K562 (cell line): ENCODE results near the gene JSRP1. TPM values are rescaled to one million over a fixed set of nuclear protein-coding genes. Genes with fewer than 3 reads are reported as not detected.

ENCODE experiments used
- ATAC-seq: fragments of 200-7000 bp; cut with Tn5 transposase; 3 replicates; pipeline ENCODE4 v1.9.1; 2020; ENCODE audit warnings: moderate library complexity
- BruUV-seq: library from RNA; stranded (reverse); fragments of 400-500 nt; replicated peaks from 2 replicates; lab custom pipeline; 2021; lab: Mats Ljungman, UMichigan
- CTCF ChIA-PET: fragments of 300-600 bp; formaldehyde crosslinking; extraction: SDS; loops from one replicate; lab custom pipeline; 2021; ENCODE audit warnings: low intra/inter-chr PET ratio; lab: Yijun Ruan, JAX
- POLR2A ChIA-PET: fragments of 300-600, 350-650 bp; sonication (Branson Sonifier 250); formaldehyde crosslinking; extraction: SDS; loops from one replicate; lab custom pipeline; 2021; ENCODE audit warnings: antibody characterized with exemption, inconsistent platforms; lab: Yijun Ruan, JAX
- DNase-seq, 4 experiments: peaks; one replicate each; pipeline versions ENCODE4 v3.0.0 to v3.0.0-alpha.2; 2011 to 2018; ENCODE audit warnings: low spot score in 3 of 4, mixed read lengths in 3 of 4; ENCODE audit errors: extremely low read depth in 1 of 4
- FAIRE-seq: peaks from 2 replicates; lab custom pipeline; 2011; peaks lifted over from hg19 to GRCh38; lab: Jason Lieb, UNC
- H2AFZ ChIP-seq: 2 replicates; pipeline ENCODE4 v1.6.0; 2011; ENCODE audit warnings: low read depth, low read length, control low read depth, inconsistent platforms
- H3K27ac ChIP-seq: fragments of 200-600 bp; 3 replicates; pipeline ENCODE4 v1.8.0; 2011; ENCODE audit warnings: low read depth, mild to moderate bottlenecking, control low read depth, inconsistent platforms, low read length, moderate library complexity, mixed read lengths; ENCODE audit errors: extremely low read depth
- H3K27me3 ChIP-seq, 2 experiments: fragments of 300-600 bp in 1 of 2; 2 replicates in 1 of 2; 3 replicates in 1 of 2; pipeline versions ENCODE4 v1.6.0 to v1.8.0; 2011; ENCODE audit warnings: inconsistent platforms in 2 of 2, low read length in 2 of 2, mild to moderate bottlenecking in 1 of 2, mixed read lengths in 1 of 2, moderate library complexity in 1 of 2; ENCODE audit not compliant: control insufficient read depth in 2 of 2, insufficient read depth in 2 of 2
- H3K36me3 ChIP-seq: fragments of 300-600 bp; 3 replicates; pipeline ENCODE4 v1.8.0; 2011; ENCODE audit warnings: mild to moderate bottlenecking, low read length, inconsistent platforms; ENCODE audit not compliant: control insufficient read depth, insufficient read depth
- H3K4me1 ChIP-seq, 2 experiments: fragments of 200-600 bp in 1 of 2; replicated peaks in 1 of 2; 2 replicates in 1 of 2; 3 replicates in 1 of 2; pipeline versions ENCODE4 v1.5.1 to v1.8.0; 2011; ENCODE audit warnings: inconsistent platforms in 2 of 2, low read length in 2 of 2, mild to moderate bottlenecking in 1 of 2, mixed read lengths in 1 of 2, moderate library complexity in 1 of 2; ENCODE audit not compliant: control insufficient read depth in 2 of 2, insufficient read depth in 2 of 2
- H3K4me2 ChIP-seq: 2 replicates; pipeline ENCODE4 v1.6.1; 2011; ENCODE audit warnings: low read length, control low read depth, inconsistent platforms, mixed read lengths; ENCODE audit not compliant: insufficient read depth
- H3K4me3 ChIP-seq: fragments of 200-600 bp; sonication (generic), shearing (Covaris generic); 2 replicates; pipeline ENCODE4 v1.5.1; 2016; ENCODE audit warnings: control low read depth, inconsistent platforms
- H3K79me2 ChIP-seq: fragments of 200-600 bp; 3 replicates; pipeline ENCODE4 v1.8.0; 2011; ENCODE audit warnings: low read length, inconsistent platforms; ENCODE audit not compliant: control insufficient read depth, insufficient read depth
- H3K9ac ChIP-seq, 2 experiments: 2 replicates each; pipeline versions ENCODE4 v1.6.0 to v1.6.1; 2011; ENCODE audit warnings: low read depth in 2 of 2, low read length in 2 of 2, control low read depth in 1 of 2, inconsistent platforms in 1 of 2, mild to moderate bottlenecking in 1 of 2, mixed read lengths in 1 of 2; ENCODE audit not compliant: insufficient read depth in 1 of 2
- H3K9me1 ChIP-seq: one replicate; pipeline ENCODE4 v1.6.0; 2011; ENCODE audit warnings: inconsistent platforms, mild to moderate bottlenecking, low read length, moderate library complexity; ENCODE audit not compliant: control insufficient read depth, insufficient read depth
- H3K9me3 ChIP-seq: replicated peaks from 2 replicates; pipeline ENCODE4 v1.5.1; 2011; ENCODE audit warnings: low read depth, low read length, inconsistent platforms; ENCODE audit not compliant: control insufficient read depth, insufficient read depth
- H4K20me1 ChIP-seq: replicated peaks from 2 replicates; pipeline ENCODE4 v1.6.1; 2011; ENCODE audit warnings: low read length, inconsistent platforms, mixed read lengths; ENCODE audit not compliant: control insufficient read depth, insufficient read depth
- CSDE1 ChIP-seq, 2 experiments: fragments of 450-650 bp; IDR thresholded peaks; 2 replicates each; pipeline ENCODE4 v1.6.1; 2016; ENCODE audit warnings: mild to moderate bottlenecking in 1 of 2
- CTCF ChIP-seq, 3 experiments: IDR thresholded peaks in 2 of 3; conservative IDR thresholded peaks in 1 of 3; 2 replicates each; pipeline ENCODE4 v1.5.1; 2011 to 2012; ENCODE audit warnings: low read length in 3 of 3, mild to moderate bottlenecking in 3 of 3, control low read depth in 2 of 3, improper control_type of control experiment in 1 of 3, inconsistent platforms in 1 of 3, low read depth in 1 of 3, mixed read lengths in 1 of 3, moderate library complexity in 1 of 3; ENCODE audit not compliant: insufficient read depth in 2 of 3
- E2F1 ChIP-seq: sonication (generic); formaldehyde crosslinking; IDR thresholded peaks from 2 replicates; pipeline ENCODE4 v1.8.1; 2023; ENCODE audit warnings: mild to moderate bottlenecking, missing genetic modification reagents, moderate library complexity
- EGR1 ChIP-seq: fragments of 450-650 bp; conservative IDR thresholded peaks from 2 replicates; pipeline ENCODE4 v1.6.1; 2017; ENCODE audit warnings: mild to moderate bottlenecking
- MEF2D ChIP-seq: conservative IDR thresholded peaks from 2 replicates; pipeline ENCODE4 v1.6.1; 2016; ENCODE audit warnings: low read depth, missing genetic modification characterization, missing compliant biosample characterization
- NR2C2 ChIP-seq, 2 experiments: fragments of 200-800 bp in 1 of 2; sonication (Bioruptor generic) in 1 of 2; sonication (generic) in 1 of 2; formaldehyde crosslinking in 1 of 2; IDR thresholded peaks; 2 replicates each; pipeline versions ENCODE4 v1.6.1 to v1.8.0; 2016 to 2022; ENCODE audit warnings: mild to moderate bottlenecking in 1 of 2, missing compliant biosample characterization in 1 of 2, missing genetic modification characterization in 1 of 2, missing genetic modification reagents in 1 of 2
- SAP30 ChIP-seq: fragments of 200-600 bp; sonication (generic); IDR thresholded peaks from 2 replicates; pipeline ENCODE4 v1.6.1; 2012; ENCODE audit warnings: borderline replicate concordance, low read depth, mild to moderate bottlenecking, moderate library complexity, low read length, control low read depth, inconsistent platforms; ENCODE audit not compliant: insufficient read depth, poor library complexity, severe bottlenecking
- SFPQ ChIP-seq: fragments of 200-400 bp; formaldehyde crosslinking; IDR thresholded peaks from 2 replicates; pipeline ENCODE4 v1.6.1; 2017; ENCODE audit warnings: mild to moderate bottlenecking, low read depth, low read length, moderate library complexity
- SIN3B ChIP-seq: fragments of 450-650 bp; IDR thresholded peaks from 2 replicates; pipeline ENCODE4 v1.6.1; 2017; ENCODE audit warnings: low read depth, mild to moderate bottlenecking, moderate library complexity
- SMARCA5 ChIP-seq: fragments of 450-650 bp; IDR thresholded peaks from 2 replicates; pipeline ENCODE4 v1.6.1; 2016
- SNAPC5 ChIP-seq: fragments of 250-450 bp; sonication (Bioruptor Pico); IDR thresholded peaks from 2 replicates; pipeline ENCODE4 v1.8.0; 2021; ENCODE audit warnings: moderate library complexity, mild to moderate bottlenecking, inconsistent platforms
- ZBTB12 ChIP-seq: fragments of 250-450 bp; sonication (Bioruptor Pico); IDR thresholded peaks from 2 replicates; pipeline ENCODE4 v1.4.0; 2020
- WGBS: fragments of 100-300 bp; shearing (Covaris generic); methylation state at CpG from one replicate; pipeline ENCODE4 v1.1.6; 2016; ENCODE audit warnings: low coverage, mixed read lengths; ENCODE audit not compliant: insufficient coverage; ENCODE audit errors: missing lambda C conversion rate; 5-methylcytosine and 5-hydroxymethylcytosine counted together
- in situ Hi-C: fragments of 300-500 bp; cut with MboI; formaldehyde crosslinking; loops from 4 replicates; pipeline ENCODE4 v1.15.0; 2018; ENCODE audit warnings: inconsistent platforms, mixed read lengths
- intact Hi-C: fragments of 100-400 bp; cut with micrococcal nuclease; formaldehyde crosslinking; loops from 2 replicates; pipeline ENCODE4 v1.14.2; 2022
- polyA plus RNA-seq, 8 experiments: library from polyadenylated mRNA; depleted of rRNA in 4 of 8; stranded (reverse) in 5 of 8; unstranded in 3 of 8; fragments of >200 nt; fragmentation: Nextera tagmentation in 2 of 8; fragmentation: Illumina TruSeq in 1 of 8; extraction: Ambion mirVana in 2 of 8; extraction: Trizol in 1 of 8; gene quantifications; 2 replicates each; pipeline versions ENCODE4 v1.2.1 to v1.2.3, GENCODE V29; 2011 to 2014; ENCODE audit warnings: inconsistent platforms in 1 of 8, missing spikeins in 1 of 8
- total RNA-seq, 7 experiments: library from RNA; depleted of rRNA in 6 of 7; stranded (reverse); fragments of >200 nt in 6 of 7; fragmentation: Illumina TruSeq in 2 of 7; extraction: Trizol in 2 of 7; gene quantifications; 2 replicates each; pipeline versions ENCODE4 v1.2.1 to v1.2.3, GENCODE V29; 2011 to 2021; ENCODE audit warnings: low replicate concordance in 1 of 7

The JSRP1 gene
- total and polyA plus RNA-seq, 9 of the 15 experiments (the other 6 are each of a cell fraction or from before 2014, with no cell fraction given): 0.08 to 1.2 (median 0.51) TPM; not detected in 4

GRCh38 chr19:2237051-2237868, 19.0 kb downstream of the JSRP1 start:
- ATAC-seq (no peak), FAIRE-seq (no peak), DNase-seq (peak in 1 of 4 experiments; percentile 49)
- 2% methylated on average over 37 of the region's 43 CpGs for WGBS
- Histone ChIP-seq H3K9me3 (no peaks in the 10 kb centered on the region), H3K27ac (peak overlapping the region; percentile 98), H2AFZ (peak overlapping the region; percentile 99; the same call in 1 of the 2 replicates), H3K4me1 (peaks cover 28 to 70% of the 10 kb centered on the region in 2 experiments), H3K4me2 (peak overlapping the region; percentile 94), H4K20me1 (peaks cover 56% of the 10 kb centered on the region), H3K9me1 (peaks cover 19% of the 10 kb centered on the region), H3K9ac (peak overlapping the region; percentile 90 to 98), H3K79me2 (peaks cover 95% of the 10 kb centered on the region), H3K36me3 (peaks cover 58% of the 10 kb centered on the region; the same call in 2 of the 3 replicates), H3K27me3 (no peaks in the 10 kb centered on the region), H3K4me3 (peak overlapping the region; percentile 97)
- ChIA-PET POLR2A (interaction anchor here (0.6 to 4.8 kb wide), 8 partner anchors 9 to 180 kb away, joined by 3 to 86 read pairs (median 4); no protein-coding TSS in a partner anchor), CTCF (interaction anchor here (1.5 kb wide), 1 partner anchor 36 kb away, joined by 6 read pairs; no protein-coding TSS in a partner anchor)
- in situ Hi-C loops: loop anchor here (5.0 to 10.0 kb wide), 3 partner anchors 35 to 160 kb away; no protein-coding TSS in a partner anchor
- intact Hi-C loops: loop anchor here (2.0 kb wide), 1 partner anchor 26 kb away; no protein-coding TSS in a partner anchor
- TSS peak; percentile 59 for BruUV-seq
- no peak for TF ChIP-seq E2F1 (CRISPR knock-in tag)
- no peak for TF ChIP-seq ZBTB12
- TF ChIP-seq SIN3B: no peak
- TF ChIP-seq MEF2D (tag): no peak
- TF ChIP-seq CSDE1 (IDR thresholded peaks at IDR 0.05): no peak
- TF ChIP-seq NR2C2 (CRISPR knock-in tag; IDR thresholded peaks at IDR 0.05): no peak
- peak; percentile 98; the same call in 1 of the 2 replicates for TF ChIP-seq NR2C2 (tag; IDR thresholded peaks at IDR 0.05)
- TF ChIP-seq EGR1: no peak
- no peak for TF ChIP-seq SAP30
- no peak for TF ChIP-seq CTCF (IDR thresholded peaks at IDR 0.05 in 2 of 3, conservative IDR thresholded peaks at IDR 0.05 in 1 of 3; ENCODE audit: insufficient read depth in 2 of 3, low read depth in 1 of 3, low read length in 3 of 3)
- no peak for TF ChIP-seq SNAPC5 (CRISPR knock-in tag)
- TF ChIP-seq SMARCA5: no peak; the same call in none of the 2 replicates
- no peak for TF ChIP-seq SFPQ
